GM19438 (cell line): ENCODE data around the gene BCAS4.
"Not testable (repeated sequence)": the region's sequence is repeated elsewhere in the genome, so short reads cannot be mapped to it uniquely, and the experiment has no call there.

Source experiments
- ATAC-seq: cut with Tn5 transposase; IDR thresholded peaks from one replicate; pipeline ENCODE4 v1.9.1; 2021; ENCODE audit warnings: low read depth; ENCODE audit not compliant: unreplicated experiment

BCAS4 gene

DNA sequence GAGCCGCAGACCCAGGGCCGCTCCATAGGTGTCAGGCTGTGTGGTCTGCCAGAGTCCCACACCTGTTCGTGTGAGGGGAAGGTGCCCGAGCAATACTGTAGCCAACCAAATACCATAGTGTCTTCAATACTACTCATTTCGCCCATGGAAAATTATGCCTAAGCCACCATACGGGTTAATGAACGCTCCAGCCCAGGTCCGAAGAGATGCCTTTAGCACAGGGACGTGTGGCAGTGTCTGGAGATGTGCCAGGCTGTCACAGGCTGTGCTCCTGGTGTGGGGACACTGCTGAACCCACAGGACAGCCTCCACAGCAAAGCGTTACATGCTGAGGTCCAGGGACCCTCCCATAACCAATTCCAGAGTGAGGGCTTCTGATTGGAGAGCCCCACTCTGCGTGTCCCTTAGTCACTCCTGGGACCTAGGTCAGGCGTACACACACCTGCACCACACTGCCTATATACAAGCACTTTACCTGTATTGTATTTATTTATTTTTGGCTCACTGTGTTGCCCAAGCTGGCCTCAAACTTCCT is 25.2 kb upstream of the BCAS4 start:
- ATAC-seq: not testable (repeated sequence)

DNA sequence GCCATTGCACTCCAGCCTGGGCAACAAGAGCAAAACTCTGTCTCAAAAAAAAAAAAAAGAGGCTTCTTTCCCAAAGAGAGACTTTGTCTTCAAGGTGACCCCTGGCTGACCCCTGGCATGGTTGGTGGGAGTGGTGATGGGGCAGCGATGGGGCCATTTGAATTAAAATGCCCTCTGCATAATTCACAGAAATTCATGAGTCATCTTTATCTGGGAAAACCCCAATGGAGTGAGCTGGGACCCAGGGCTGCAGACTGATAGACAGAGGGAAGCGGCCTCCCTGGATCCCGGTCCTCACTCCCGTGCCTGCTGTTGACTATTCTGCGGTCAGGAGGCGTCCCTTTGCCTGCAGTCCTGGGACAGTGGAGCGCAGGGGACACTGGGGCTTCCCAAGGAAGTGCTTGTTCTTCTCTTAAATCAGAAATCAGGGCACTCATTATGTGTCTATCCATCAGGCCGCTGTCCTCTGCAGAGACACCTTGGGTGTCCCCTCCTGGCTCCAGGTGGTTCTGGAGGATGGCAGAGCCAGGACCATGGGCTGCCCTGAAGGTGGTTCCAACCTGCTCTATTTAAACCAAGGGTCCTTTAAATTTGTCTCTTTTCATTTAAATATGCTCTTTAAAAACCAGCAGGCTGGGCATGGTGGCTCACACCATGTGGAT is 23.3 kb upstream of the BCAS4 start:
- ATAC-seq: not testable (repeated sequence)

DNA sequence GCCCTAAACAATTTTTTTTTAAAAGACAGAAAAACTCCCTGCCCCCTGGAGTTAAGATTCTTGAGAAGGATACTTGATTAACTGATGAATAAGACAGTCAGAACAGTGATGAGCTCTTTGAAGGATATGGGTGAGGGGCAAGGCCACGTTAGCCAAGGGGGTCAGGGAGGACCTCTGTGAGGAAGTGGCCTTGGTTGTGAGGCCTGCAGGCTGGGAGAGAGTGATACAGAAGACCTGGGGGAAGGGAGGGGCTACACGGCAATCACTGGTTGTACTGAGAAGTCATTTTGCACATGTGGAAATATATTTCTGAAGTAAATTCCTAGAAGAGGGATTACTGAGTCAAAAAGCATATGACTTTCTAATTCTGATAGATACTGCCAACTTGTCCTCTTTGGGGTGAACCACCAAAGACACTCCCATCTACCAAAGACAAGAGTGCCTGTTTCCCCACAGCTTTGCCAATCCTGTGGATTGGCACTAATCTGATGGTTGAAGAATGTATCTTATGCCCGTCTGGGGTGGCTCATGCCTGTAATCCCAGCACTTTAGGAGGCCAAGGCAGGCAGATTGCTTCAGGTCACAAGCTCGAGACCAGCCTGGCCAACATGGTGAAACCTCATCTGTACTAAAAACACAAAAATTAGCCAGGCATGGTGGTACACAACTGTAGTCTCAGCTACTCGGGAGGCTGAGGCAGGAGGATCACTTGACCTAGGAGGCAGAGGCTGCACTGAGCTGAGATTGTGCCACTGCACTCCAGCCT is 22.3 kb upstream of the BCAS4 start:
- no peak for ATAC-seq

DNA sequence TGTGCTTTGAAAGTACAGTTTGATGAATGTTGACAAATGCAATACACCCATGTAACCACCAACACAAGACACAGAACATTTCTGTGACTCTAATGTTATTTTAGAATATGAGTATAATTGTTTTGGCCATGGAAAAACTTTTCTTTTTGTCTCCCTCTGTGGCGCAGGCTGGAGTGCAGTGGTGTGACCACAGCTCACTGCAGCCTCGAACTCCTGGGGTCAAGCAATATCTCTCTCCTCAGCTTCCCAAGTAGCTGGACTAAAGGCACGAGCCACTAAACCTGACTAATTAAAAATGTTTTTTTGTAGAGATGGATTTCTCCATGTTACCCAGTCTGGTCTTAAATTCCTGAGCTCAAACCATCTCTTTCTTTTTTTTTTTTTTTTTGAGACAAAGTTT is 20.3 kb upstream of the BCAS4 start:
- no peak for ATAC-seq

DNA sequence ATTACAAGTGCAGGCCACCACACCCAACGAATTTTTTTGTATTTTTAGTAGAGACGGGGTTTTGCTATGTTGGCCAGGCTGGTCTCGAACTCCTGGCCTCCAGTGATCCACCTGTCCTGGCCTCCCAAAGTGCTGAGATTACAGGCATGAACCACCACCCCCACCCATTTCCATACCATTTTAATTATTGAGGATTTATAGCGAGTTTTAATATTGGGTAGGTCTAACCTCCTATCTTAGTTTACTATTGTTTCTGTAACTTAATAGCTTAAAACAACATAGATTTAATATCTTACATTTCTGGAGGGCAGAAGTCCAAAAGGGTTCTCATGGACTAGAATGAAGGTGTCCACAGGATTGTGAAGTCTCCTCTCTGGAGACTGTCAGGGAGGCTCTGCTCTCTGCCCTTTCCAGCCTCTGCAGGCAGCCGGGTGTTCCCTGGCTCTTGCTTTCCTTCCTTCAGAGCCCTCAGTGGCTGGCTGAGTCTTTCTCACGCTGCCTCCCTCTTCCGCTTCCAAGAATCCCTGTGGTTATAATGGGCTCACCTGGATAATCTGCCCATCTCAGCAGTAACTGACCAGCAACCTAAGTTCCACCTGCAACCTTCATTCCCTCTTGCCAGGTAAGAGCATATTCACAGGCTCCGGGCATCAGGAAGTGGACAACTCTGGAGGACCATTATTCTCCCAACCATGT is 18.6 kb upstream of the BCAS4 start:
- no peak for ATAC-seq

DNA sequence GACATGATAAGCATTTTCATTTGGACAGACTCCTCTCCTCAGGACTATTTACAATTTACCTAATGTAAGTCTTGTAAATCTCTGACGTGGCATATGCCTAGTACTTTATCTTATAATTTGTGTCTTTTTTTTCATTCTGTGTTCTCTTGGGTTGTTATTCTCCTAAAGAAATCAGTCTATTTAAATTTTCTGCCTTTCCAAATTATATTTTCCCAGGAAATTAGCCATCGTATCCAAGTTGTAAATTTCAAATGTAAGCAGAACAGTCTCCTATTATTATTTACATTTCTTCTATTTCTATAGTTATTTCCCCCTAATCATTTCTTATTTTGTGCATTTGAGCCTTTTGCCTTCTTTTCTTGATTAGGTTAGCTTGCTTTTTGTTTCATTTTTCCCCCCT is 17.5 kb upstream of the BCAS4 start:
- no peak for ATAC-seq

DNA sequence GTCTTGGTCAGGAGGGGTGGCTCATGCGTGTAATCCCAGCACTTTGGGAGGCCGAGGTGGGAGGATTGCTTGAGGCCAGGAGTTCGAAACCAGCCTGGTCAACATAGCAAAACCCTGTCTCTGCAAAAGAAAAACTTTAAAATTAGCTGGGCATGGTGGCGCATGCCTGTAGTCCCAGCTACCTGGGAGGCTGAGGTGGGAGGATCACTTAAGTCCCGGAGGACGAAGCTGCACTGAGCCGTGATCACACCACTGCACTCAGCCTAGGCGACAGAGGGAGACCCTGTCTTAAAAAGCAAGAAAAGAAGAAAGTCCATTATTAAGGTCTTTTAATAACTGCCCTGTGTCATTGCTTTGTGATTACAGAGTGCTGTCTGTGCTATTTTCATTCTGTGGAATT is 15.9 kb upstream of the BCAS4 start:
- not testable (repeated sequence) for ATAC-seq

DNA sequence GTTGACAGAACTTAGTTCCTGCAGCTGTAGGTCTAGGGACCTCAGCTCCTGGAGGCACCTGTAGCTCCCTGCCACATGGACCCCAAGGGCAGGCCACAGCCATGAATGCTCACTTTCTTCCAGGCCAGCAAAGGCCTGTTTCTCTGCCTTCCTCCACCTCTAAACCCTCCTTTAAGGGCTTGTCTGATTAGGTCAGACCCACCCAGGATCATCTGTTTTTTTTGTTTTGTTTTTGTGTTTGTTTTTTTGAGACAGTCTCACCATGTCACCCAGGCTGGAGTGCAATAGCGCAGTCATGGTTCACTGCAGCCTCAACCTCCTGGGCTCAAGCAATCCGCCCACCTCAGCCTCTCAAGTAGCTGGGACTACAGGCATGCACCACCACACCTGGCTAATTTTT is 11.5 kb upstream of the BCAS4 start:
- ATAC-seq: no peak

DNA sequence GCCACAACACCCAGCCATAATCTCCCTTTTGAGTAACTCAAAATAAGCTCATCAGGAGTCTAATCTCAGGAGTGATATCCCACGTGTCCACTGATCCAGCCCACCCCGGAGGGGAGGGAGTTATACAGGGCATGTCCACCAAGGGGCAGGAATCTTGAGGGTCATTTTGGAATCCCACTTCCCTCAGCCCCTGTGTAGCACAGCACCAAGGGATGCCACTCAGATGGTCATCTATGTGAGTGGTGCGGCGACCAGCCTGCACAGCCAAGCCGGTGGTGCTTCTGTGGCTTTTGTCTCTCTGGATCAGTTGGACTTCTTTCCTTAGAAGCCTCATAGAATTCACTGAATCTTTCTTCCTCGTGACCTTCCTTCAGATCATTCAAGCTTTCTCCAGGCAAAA is 11.0 kb upstream of the BCAS4 start:
- no peak for ATAC-seq

DNA sequence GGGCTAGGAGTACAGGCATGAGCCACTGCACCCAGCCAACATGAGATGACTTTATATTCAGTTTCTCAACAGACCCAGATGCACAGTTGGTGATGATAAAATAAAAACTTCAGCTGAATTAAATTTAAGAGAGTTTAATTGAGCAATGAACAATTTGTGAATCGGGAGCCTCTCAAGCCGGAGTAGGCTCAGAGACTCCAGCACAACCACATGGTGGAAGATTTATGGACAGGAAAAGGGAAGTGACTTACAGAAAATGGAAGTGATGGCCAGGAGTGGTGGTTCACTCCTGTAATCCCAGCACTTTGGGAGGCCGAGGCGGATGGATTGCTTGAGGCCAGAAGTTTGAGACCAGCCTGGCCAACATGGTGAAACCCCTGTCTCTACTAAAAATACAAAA is 10.4 kb upstream of the BCAS4 start:
- ATAC-seq: no peak

DNA sequence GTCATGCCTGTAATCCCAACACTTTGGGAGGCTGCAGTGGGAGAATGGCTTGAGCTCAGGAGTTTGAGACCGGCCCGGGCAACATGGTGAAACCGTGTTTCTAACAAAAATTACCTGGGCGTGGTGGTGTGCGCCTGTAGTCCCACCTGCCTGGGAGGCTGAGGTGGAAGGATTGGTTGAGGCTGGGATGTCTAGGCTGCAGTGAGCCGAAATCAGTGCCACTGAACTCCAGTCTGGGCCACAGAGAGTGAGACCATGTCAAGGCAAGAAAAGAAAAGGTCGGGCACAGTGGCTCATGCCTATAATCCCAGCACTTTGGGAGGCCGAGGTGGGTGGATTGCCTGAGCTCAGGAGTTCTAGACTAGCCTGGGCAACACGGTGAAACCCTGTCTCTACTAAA is 8.2 kb upstream of the BCAS4 start:
- ATAC-seq: no peak

DNA sequence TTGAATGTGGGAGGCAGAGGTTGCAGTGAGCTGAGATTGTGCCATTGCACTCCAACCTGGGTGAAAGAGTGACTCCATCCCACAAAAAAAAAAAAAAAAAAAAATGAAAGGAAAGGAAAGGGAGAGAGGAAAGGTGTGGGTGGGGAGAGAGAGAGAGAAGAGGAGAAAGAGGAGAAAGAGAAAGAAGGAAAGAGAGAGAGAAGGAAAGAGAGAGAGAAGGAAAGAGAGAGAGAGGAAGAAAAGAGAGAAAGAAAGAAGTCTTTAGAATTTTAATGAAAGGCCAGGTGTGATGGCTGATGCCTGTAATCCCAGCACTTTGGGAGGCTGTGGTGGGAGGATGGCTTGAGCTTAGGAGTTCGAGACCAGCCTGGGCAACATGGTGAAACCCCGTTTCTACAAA is 7.7 kb upstream of the BCAS4 start:
- ATAC-seq: no peak

DNA sequence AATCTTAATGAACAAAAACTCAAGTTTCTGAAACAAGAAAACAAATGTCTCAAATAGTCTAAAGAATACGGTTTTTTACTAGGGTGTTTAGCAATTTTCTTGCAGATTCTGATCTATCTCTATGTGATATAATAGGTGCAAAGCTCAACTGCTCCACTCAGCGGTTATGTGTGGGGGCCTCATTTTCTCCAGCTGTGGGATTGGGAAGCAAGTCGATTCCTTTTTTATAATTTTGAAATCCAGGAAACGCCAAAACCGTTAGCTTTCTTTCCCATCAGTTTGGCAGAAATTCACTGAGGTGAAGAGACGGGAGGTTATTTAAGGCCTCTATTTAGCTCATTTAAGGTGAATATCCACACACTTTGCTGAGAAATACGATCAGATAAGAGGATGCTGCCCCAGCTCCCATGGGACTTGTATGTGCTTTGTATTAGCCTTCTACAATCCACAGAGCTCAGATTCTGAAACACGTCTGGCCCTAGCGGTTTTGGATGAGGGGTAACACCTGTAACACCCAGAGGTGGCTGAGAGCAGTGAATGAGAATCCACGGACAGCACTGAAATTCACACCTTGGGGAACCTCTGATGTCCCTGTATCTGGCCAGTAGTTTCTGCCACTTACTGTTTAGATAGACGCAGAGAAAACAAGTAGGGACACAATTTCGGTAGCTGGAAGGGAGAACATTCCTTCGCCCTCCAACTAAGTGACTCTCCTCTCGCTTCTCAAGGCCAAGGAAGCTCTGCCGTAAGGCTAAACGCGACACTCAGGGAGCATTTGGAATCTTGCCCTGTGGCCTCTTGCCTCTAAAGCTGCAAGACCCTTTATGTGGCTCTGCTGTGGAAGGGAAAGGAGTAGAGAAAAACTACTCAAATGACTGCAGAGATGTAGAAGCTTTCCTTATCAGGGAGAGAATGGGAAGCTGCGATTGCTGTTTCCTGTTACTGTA is 6.5 kb upstream of the BCAS4 start:
- ATAC-seq: no peak

DNA sequence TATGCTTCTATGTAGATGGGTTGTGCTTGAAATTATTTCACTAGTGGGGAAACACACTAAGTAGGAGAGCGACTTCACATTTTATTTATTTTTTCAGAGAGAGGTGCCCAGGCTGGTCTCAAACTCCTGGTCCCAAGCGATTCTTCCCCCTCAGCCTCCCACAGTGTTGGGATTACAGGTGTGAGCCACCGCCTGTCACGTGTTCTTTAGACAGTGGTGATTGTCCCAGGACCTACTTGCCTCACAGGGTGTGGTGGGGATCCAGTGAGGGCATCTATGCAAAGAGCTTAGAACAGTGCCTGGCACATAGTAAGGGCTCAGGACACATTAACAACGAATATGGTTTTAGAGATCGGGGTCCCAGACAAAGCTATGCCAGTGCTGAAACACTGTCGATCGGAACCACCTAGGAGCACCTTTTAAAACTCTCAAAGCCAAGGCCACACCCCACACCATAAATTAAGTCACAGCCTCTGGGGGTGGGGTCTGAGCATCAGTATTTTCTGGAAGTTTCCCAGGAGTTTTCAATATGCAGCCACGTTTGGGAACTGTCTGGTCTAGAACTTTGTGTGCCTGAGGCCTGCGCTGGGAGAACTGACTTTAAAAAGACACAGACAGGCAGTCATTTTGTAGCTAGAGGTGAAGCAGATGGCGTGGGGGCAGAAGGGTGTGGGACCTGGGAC is 4.8 kb upstream of the BCAS4 start:
- no peak for ATAC-seq

DNA sequence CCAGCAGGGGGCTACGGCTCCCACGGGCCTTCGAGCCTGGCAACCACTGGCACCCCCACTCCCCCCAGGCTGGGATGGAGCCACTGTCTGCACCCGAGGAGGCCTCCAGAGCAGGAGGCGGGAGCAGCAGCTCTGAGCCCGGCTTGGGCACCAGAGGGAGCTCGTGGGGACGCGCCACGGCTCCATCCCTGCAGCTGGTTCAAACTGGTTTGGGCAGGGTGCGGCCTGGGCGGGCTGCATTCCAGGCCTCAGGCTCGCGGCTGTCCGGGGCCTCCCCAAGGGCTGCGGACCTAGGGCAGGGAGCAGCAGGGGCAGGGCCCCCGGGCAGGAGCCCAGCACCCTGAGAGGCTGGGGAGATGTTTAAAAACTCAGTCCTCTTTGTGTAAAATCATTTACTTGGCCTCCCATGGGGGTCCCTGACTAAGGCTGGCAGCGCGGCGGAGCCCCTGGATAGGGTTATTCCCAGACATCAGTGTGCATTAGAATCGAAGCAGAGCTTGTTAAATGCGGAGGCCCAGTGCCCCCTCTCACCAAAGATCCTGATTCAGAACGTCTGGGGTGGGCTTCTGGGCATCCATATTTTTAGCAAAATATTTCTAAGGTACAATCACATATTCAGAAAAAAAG is 4.1 kb upstream of the BCAS4 start:
- peak; percentile 61 for ATAC-seq

DNA sequence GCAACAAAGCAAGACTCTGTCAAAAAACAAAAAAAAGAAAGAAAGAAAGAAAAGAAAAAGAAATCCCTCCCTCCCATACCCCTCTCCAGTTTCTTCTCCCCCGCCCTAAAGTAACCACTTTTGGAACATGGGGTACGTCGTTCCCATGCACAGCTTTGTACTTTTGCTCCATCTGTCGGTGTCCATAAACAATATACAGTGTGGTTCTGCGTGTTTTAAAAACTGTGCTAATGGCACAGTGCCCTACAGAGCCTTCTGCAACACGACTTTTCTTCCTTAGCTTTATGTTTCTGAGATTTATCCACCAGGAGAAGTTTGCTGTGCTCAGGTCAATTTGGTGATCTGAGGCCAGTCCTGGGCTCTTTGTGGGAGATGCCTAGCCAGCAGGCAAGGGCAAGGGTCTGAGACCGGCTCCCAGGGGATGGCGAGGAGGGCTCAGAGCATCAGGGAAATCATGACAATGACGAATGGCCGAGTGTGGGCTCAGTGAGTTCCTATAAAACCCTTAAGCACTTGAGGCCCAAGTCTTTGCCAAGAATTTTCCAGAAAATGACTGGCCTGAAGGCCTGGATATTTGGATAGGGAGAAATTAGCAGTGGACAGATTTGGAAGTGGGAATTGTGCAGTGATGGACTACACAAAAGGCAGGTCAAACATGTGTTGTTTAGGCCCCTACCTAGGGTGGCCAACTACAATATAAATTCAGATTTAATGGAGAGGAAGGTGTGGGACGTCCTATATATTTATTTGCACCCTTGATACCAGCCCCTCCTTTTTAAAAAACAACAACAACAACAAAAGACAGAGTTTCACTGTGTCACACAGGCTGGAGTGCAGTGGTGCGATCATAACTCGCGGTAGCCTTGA is 1.9 kb upstream of the BCAS4 start:
- ATAC-seq: no peak

DNA sequence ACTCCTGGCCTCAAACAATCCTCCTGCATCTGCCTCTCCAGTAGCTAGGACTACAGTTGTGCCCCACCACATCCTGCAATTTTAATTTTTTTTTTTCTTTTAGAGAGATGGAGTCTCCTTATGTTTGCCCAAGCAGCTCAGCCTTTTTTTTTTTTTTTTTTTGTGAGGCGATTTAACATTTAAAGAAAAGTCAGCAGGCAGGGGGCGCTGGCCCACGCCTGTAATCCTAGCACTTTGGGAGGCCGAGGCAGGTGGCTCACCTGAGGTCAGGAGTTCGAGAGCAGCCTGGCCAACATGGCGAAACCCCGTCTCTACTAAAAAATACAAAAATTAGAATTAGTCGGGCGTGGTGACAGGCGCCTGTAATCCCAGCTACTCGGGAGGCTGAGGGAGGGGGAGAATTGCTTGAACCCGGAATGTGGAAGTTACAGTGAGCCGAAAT is 1.3 kb upstream of the BCAS4 start:
- ATAC-seq: not testable (repeated sequence)

DNA sequence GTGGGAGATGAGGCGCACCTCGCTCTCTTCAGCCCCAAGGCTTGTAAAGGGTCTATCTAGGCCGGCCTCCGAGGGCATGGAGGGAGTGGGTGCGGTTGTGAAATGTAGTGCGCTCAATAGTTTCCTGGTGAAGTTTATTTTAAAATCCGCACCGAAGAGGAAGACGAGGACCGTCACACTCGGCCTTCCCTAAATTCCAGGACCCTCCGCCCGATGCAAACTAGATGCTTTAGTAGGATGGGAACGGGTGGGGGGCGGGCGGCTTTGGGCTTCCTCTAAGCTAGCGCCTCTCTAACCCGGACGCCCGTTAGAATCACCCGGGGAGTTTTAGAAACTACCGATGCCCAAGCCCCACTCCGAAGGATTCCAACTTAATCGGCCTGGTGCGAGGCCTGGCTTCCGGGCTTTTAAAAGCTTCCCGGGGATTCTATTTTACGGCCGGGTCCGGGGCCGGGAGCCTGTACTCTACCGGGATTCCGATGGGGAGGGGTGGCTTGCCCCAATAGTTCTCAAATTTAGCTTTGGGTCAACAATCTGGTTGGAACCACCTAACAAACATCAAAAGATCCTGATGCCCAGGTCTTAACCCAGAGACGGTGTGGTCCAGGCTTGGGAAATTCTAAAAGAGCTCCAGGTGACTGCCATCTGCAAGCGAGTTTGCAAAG is 548 bp upstream of the BCAS4 start:
- ATAC-seq: no peak
